Transverse colon (tissue), 4 donors: ENCODE data around the gene CHIT1. TPM values are rescaled to one million over a fixed set of nuclear protein-coding genes. Genes with fewer than 3 reads are reported as not detected.

Experiments
- DNase-seq: peaks from one replicate; pipeline ENCODE4 v3.0.0-alpha.2; 2019
- H3K27ac ChIP-seq, 4 donors: fragments of 200-600 bp; sonication (generic); 2 replicates each; pipeline ENCODE4 v1.5.1; 2016 to 2018; ENCODE audit warnings: inconsistent platforms in 4 of 4
- H3K27me3 ChIP-seq: fragments of 200-600 bp; sonication (generic); 2 replicates; pipeline ENCODE4 v1.5.1; 2017; ENCODE audit warnings: inconsistent platforms
- H3K36me3 ChIP-seq, 4 donors: fragments of 200-600 bp; sonication (generic); 2 replicates each; pipeline ENCODE4 v1.5.1; 2017 to 2019; ENCODE audit warnings: inconsistent platforms in 4 of 4
- H3K4me1 ChIP-seq, 4 donors: fragments of 200-600 bp; sonication (generic); 2 replicates each; pipeline ENCODE4 v1.5.1; 2017 to 2020; ENCODE audit warnings: inconsistent platforms in 4 of 4
- H3K4me3 ChIP-seq, 4 donors: fragments of 200-600 bp; sonication (generic); 1 replicate in 1 of 4; 2 replicates in 3 of 4; pipeline versions ENCODE4 v1.5.1 to v1.6.1; 2017 to 2019; ENCODE audit warnings: inconsistent platforms in 4 of 4
- H3K9me3 ChIP-seq, 2 donors: fragments of 200-600 bp; sonication (generic); 2 replicates each; pipeline ENCODE4 v1.5.1; 2017 to 2019; ENCODE audit warnings: inconsistent platforms in 2 of 2
- EP300 ChIP-seq: sonication (generic); formaldehyde crosslinking; IDR thresholded peaks from one replicate; pipeline ENCODE4 v1.6.1; 2017; ENCODE audit warnings: antibody characterized with exemption, low read depth
- POLR2A ChIP-seq: fragments of 450-650 bp; IDR thresholded peaks from one replicate; pipeline ENCODE4 v1.6.1; 2016; ENCODE audit warnings: antibody characterized with exemption, mild to moderate bottlenecking, moderate library complexity
- POLR2AphosphoS5 ChIP-seq, 3 donors: sonication (generic); formaldehyde crosslinking; IDR thresholded peaks; one replicate each; pipeline ENCODE4 v1.6.1; 2016; ENCODE audit warnings: antibody characterized with exemption in 3 of 3
- WGBS, 2 donors: methylation state at CpG; one replicate each; pipeline ENCODE4 v1.1.5; 2018; ENCODE audit warnings: low coverage in 1 of 2; 5-methylcytosine and 5-hydroxymethylcytosine counted together
- in situ Hi-C, 4 donors: fragments of 200-750 bp; cut with MboI; loops; one replicate each; pipeline versions ENCODE4 v1.15.0 to v1.15.1; 2017; ENCODE audit warnings: low sequenced_read_pairs in 3 of 4, low pct_ligation_motif_present in 1 of 4, low pct_unique_long_range_greater_than_20kb in 1 of 4
- intact Hi-C: fragments of 100-400 bp; cut with DNase I; formaldehyde crosslinking; loops from one replicate; pipeline ENCODE4 v1.15.1; 2023; ENCODE audit warnings: low total_unique reads
- total RNA-seq, 4 donors: library from RNA; depleted of rRNA; stranded (reverse); fragments of >200 nt; gene quantifications; one replicate each; pipeline ENCODE4 v1.1.0, GENCODE V29; 2016
- TF ChIP-seq, protein P1 (sequence below), 5 experiments: fragments of 200-600 bp in 3 of 5; fragments of 450-650 bp in 2 of 5; sonication (generic) in 3 of 5; IDR thresholded peaks; 1 replicate in 2 of 5; 2 replicates in 3 of 5; pipeline ENCODE4 v1.5.1; 2016 to 2017; ENCODE audit warnings: antibody characterized with exemption in 5 of 5, inconsistent platforms in 3 of 5, mild to moderate bottlenecking in 2 of 5, moderate library complexity in 1 of 5

CHIT1 gene
- total RNA-seq, 4 donors from 2014 or later, result 0.79 TPM; not detected in 3

DNA sequence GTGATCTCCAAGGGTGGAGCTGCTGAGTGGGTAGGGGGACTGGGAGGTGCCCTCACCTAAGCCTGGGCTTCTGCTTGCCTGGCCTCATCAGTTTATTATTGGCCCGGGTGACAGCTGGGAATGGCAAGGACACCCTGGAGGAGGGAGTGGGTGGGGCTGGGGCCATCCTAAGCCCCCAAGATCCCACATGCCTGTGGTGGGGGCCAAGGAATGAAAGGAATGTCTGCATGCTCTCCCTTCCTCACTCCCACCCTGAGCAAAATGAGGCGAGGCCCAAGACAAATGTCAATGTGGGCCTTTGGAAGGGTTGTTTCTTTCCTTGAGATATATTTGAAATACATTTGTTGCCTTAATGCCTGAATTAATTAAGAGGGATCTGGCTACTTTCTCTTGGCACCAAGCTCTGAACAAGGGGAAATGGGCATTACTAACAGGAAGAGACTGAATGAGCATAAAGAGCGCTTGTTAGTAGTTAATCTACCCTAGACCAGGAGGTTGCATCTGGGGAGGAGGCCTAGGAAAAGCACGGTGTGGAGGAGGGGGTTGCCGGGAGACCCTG, 23.3 kb downstream of the CHIT1 start:
- intact Hi-C loops (no loop called here), in situ Hi-C loops (no loop called here)
- DNase-seq, result no peak
- no peaks in the 10 kb centered on the region for H3K36me3 ChIP-seq
- peaks cover 0 to 3% (median 0%) of the 10 kb centered on the region in 4 donors for H3K4me1 ChIP-seq
- H3K9me3 ChIP-seq, result no peaks in the 10 kb centered on the region
- H3K27ac ChIP-seq, result no peak overlapping the region
- H3K4me3 ChIP-seq, result no peak overlapping the region
- TF ChIP-seq, protein P1, sequence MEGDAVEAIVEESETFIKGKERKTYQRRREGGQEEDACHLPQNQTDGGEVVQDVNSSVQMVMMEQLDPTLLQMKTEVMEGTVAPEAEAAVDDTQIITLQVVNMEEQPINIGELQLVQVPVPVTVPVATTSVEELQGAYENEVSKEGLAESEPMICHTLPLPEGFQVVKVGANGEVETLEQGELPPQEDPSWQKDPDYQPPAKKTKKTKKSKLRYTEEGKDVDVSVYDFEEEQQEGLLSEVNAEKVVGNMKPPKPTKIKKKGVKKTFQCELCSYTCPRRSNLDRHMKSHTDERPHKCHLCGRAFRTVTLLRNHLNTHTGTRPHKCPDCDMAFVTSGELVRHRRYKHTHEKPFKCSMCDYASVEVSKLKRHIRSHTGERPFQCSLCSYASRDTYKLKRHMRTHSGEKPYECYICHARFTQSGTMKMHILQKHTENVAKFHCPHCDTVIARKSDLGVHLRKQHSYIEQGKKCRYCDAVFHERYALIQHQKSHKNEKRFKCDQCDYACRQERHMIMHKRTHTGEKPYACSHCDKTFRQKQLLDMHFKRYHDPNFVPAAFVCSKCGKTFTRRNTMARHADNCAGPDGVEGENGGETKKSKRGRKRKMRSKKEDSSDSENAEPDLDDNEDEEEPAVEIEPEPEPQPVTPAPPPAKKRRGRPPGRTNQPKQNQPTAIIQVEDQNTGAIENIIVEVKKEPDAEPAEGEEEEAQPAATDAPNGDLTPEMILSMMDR (IDR thresholded peaks at IDR 0.05), result no peak
- no peaks in the 10 kb centered on the region for H3K27me3 ChIP-seq
- WGBS, 2 donors, result 85 to 93% methylated on average over 3 to 5 of the region's 5 CpGs

DNA sequence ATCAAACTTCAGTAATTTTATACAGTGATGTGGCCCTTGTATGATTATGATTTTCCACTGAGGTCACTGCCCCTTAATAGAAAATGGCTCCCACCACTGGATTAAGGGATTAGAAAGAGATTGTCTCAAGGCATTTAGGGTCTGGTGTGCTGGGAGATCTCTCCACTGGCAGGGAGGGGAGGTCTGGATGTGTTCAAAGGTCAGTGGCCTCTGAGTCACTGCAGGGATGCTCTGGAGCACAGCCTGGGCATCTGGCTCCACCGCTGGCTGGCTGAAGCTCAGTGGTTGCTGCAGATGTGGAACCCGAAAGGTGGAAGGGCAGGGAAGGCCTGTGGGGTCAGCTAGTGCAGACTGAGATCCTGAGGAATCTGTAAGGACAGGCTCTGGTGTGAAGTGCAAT, 24.7 kb downstream of the CHIT1 start:
- intact Hi-C loops, result no loop called here
- in situ Hi-C loops, result no loop called here
- WGBS, 2 donors, result 46% methylated on average over 2 of the region's 2 CpGs; no CpG with 5 or more reads in 1 of the 2 donors
- H3K27ac ChIP-seq, result no peak overlapping the region
- peaks cover 0 to 6% (median 1%) of the 10 kb centered on the region in 4 donors for H3K4me1 ChIP-seq
- H3K36me3 ChIP-seq, result no peaks in the 10 kb centered on the region
- TF ChIP-seq POLR2A, result no peak
- TF ChIP-seq EP300, result no peak
- TF ChIP-seq, protein P1 (IDR thresholded peaks at IDR 0.05), result no peak
- TF ChIP-seq POLR2AphosphoS5 (IDR thresholded peaks at IDR 0.05), result no peak
- H3K9me3 ChIP-seq, result no peaks in the 10 kb centered on the region
- no peaks in the 10 kb centered on the region for H3K27me3 ChIP-seq
- no peak overlapping the region for H3K4me3 ChIP-seq
- DNase-seq, result no peak

DNA sequence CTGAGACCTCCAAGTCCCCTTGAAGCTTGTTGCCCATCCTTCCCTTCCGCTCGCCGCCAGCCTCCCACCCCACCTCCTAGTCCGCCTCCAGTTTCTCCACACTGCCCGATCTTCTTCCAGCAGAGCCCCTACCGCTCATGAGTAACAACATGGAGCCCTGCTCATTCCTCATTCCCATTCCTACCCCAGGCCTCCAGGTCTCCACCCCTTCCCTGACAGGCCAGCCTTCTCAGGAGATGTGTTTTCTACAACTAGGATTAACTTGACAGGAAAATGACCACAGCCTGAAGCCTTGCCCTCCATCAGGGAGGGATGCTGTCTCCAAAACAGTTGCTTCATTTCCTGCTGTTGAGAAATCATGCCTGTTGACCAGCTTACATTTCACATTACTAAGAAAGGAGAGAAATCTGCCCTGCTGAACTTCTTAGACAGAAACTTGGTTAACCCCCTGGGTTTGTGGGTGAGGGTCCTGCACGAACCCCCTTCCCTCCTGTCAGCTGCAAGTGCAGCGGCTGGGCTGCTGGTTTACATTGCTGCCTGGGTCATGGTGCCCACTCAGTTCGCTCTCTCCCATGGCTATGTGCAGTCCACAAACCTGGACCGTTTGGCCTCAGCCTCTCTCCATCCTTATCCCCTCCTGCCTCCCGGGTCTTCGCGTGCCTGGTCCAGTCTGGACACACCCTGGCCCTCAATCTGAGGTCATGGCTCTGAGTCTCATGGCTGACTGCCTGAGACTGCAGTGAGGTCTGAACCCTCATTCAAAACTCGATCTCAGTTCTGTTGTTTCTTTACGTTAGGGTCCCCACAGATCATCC, 26.8 kb downstream of the CHIT1 start:
- no peaks in the 10 kb centered on the region for H3K9me3 ChIP-seq
- no peak overlapping the region for H3K4me3 ChIP-seq
- H3K27ac ChIP-seq, result peak overlapping the region; percentile 54 to 72 (median 62)
- WGBS, 2 donors, result 72 to 80% methylated on average over 1 to 15 of the region's 15 CpGs
- intact Hi-C loops, result no loop called here
- DNase-seq, result peak; percentile 37
- H3K4me1 ChIP-seq, result peaks cover 0 to 6% (median 1%) of the 10 kb centered on the region in 4 donors
- in situ Hi-C loops, result no loop called here
- H3K27me3 ChIP-seq, result no peaks in the 10 kb centered on the region
- TF ChIP-seq EP300, result no peak
- TF ChIP-seq POLR2A, result no peak
- TF ChIP-seq, protein P1 (IDR thresholded peaks at IDR 0.05), result no peak
- peak in 2 of 3 donors; percentile 7 to 72 for TF ChIP-seq POLR2AphosphoS5 (IDR thresholded peaks at IDR 0.05)
- no peaks in the 10 kb centered on the region for H3K36me3 ChIP-seq

DNA sequence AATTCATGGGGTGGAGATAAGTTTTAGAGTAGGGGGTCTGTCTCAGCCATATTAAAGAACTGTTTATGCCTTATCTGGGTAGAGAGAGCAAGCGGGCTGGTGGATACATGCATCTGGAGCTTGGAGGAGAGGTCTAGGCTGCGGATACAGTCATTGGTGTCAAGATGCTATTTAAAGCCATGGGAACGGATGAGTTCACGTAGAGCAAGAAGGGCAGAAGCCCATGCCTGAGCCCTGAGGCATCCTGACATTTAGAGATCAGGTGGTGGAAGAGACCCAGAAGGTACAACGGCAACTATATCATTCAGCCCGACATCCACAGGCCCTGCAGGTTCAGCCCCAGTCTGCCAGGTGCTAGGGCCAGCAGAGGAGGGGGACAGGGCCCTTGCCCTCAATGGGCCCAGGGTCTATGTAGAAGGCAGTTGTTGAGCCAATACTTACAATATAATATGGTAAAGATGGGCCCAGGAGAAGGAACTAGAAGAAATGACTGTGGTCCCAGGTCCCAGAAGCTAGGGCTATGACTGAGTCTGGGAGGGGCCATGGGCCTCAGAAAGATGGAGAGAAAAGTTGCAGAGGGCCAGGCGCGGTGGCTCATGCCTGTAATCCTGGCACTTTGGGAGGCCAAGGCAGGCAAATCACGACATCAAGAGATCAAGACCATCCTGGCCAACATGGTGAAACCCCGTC, 27.8 kb downstream of the CHIT1 start:
- H3K9me3 ChIP-seq, result no peaks in the 10 kb centered on the region
- no peak overlapping the region for H3K4me3 ChIP-seq
- in situ Hi-C loops (no loop called here), intact Hi-C loops (no loop called here)
- no peaks in the 10 kb centered on the region for H3K27me3 ChIP-seq
- peaks cover 0 to 6% (median 1%) of the 10 kb centered on the region in 4 donors for H3K4me1 ChIP-seq
- peak overlapping the region; percentile 56 to 72 (median 63) for H3K27ac ChIP-seq
- no peak for DNase-seq
- no peak for TF ChIP-seq POLR2A
- TF ChIP-seq, protein P1 (IDR thresholded peaks at IDR 0.05), result no peak
- TF ChIP-seq POLR2AphosphoS5 (IDR thresholded peaks at IDR 0.05), result no peak
- TF ChIP-seq EP300, result no peak
- no peaks in the 10 kb centered on the region for H3K36me3 ChIP-seq
- 62 to 97% methylated on average over 4 to 10 of the region's 10 CpGs for WGBS, 2 donors
